ENCODE measurements around the gene RCAN3. TPM values are rescaled to one million over a fixed set of nuclear protein-coding genes. Genes with fewer than 3 reads are reported as not detected.

The RCAN3 gene
- total RNA-seq, 4 donors from 2014 or later = 2.6 to 22.1 (median 7.3) TPM

GRCh38 chr1:24566236-24566867 is 63.7 kb downstream of the RCAN3 start:
- DNase-seq = no peak
- no peak overlapping the region for H3K27ac ChIP-seq
- no peaks in the 10 kb centered on the region for H3K9me3 ChIP-seq
- no peaks in the 10 kb centered on the region for H3K4me1 ChIP-seq
- no peak for TF ChIP-seq POLR2A (IDR thresholded peaks at IDR 0.05)
- H3K36me3 ChIP-seq = no peaks in the 10 kb centered on the region
- no peaks in the 10 kb centered on the region for H3K27me3 ChIP-seq
- intact Hi-C loops (cut with DNase I; ENCODE audit: low total_unique reads) = no loop called here
- H3K4me3 ChIP-seq = no peak overlapping the region

DNA sequence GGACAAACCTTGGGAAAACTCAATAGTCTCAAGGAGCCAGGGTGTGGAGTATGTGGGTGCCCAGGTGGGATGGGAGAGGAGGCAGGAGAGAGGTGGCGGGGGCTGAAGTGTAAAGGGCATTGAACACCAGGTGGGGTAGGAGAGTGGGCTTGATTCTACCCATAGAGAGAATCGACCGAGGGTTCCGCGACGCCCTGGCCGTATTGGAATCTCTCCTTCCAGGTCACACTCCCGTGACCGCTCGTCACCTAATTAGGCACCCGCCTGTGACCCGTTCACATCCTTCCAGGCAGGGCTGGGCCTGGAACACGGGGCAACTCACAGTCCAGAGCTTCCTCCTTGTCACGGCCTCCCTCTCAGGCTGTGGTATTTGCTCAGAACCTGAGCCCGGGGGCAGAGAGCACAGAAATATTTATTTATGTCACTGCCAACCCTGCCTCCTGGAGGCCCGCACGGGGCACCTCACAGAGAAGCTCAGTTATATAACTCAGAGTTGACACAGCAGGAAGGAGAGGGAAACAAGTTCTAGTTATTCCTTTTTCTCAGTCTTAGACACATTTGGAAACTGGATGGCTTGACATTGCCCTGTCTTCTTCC is 65.3 kb downstream of the RCAN3 start:
- no peak for DNase-seq
- no peaks in the 10 kb centered on the region for H3K27me3 ChIP-seq

GRCh38 chr1:24568475-24568874 is 65.8 kb downstream of the RCAN3 start:
- intact Hi-C loops (cut with DNase I; ENCODE audit: low total_unique reads) = no loop called here
- no peak overlapping the region for H3K27ac ChIP-seq
- no peak for TF ChIP-seq POLR2A (IDR thresholded peaks at IDR 0.05)
- TF ChIP-seq, protein P1, sequence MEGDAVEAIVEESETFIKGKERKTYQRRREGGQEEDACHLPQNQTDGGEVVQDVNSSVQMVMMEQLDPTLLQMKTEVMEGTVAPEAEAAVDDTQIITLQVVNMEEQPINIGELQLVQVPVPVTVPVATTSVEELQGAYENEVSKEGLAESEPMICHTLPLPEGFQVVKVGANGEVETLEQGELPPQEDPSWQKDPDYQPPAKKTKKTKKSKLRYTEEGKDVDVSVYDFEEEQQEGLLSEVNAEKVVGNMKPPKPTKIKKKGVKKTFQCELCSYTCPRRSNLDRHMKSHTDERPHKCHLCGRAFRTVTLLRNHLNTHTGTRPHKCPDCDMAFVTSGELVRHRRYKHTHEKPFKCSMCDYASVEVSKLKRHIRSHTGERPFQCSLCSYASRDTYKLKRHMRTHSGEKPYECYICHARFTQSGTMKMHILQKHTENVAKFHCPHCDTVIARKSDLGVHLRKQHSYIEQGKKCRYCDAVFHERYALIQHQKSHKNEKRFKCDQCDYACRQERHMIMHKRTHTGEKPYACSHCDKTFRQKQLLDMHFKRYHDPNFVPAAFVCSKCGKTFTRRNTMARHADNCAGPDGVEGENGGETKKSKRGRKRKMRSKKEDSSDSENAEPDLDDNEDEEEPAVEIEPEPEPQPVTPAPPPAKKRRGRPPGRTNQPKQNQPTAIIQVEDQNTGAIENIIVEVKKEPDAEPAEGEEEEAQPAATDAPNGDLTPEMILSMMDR (IDR thresholded peaks at IDR 0.05) = no peak

More for the DNA sequence above, 65.3 kb downstream of the RCAN3 start:
- intact Hi-C loops (cut with DNase I; ENCODE audit: low total_unique reads) = no loop called here
- TF ChIP-seq POLR2A (IDR thresholded peaks at IDR 0.05) = no peak
- TF ChIP-seq, protein P1 (IDR thresholded peaks at IDR 0.05) = no peak
- H3K36me3 ChIP-seq = no peaks in the 10 kb centered on the region
- no peaks in the 10 kb centered on the region for H3K4me1 ChIP-seq
- no peaks in the 10 kb centered on the region for H3K9me3 ChIP-seq
- no peak overlapping the region for H3K4me3 ChIP-seq
- H3K27ac ChIP-seq = no peak overlapping the region

DNA sequence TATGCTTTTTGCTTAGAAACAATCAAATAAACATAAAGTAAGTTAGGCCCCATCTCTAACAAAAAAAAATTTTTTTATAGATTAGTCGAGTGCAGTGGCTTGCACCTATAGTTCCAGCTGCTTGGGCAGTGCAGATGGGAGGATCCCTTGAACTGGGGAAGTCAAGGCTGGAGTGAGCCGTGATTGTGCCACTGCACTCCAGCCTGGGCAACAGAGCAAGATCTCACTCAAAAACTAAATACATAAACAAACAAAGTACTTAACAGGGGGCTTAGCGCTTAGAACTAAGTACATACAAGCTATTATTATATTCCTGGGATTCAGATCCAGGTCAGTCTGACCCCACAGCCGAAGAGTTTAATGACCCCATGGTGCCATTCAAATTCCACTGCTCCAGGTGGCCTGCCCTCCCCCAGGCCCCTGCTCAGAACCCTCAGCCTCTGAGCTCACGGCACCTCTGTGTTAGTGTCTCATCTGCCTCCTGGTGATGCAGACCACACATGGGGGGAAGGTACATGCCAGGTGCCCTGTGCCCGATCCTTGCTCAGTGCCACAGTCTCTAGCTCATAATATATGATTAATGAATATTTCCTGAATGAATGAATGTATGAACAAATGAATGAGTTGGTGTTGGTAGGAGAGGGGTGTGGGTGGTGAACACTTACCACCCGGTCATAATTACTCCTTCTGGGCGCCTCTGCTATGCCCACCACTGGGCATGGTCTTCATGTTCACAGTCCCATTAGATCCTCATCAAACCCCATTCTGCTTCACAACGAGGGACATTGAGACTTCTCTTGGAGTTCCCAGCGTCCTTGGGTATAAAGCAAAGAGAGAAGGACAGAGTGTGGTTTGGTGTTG is 67.9 kb downstream of the RCAN3 start:
- no peaks in the 10 kb centered on the region for H3K27me3 ChIP-seq
- no peaks in the 10 kb centered on the region for H3K36me3 ChIP-seq
- intact Hi-C loops (cut with DNase I; ENCODE audit: low total_unique reads) = no loop called here
- H3K27ac ChIP-seq = no peak overlapping the region
- TF ChIP-seq POLR2A (IDR thresholded peaks at IDR 0.05) = no peak
- TF ChIP-seq, protein P1 (IDR thresholded peaks at IDR 0.05) = no peak
- no peak overlapping the region for H3K4me3 ChIP-seq
- H3K4me1 ChIP-seq = no peaks in the 10 kb centered on the region
- H3K9me3 ChIP-seq = no peaks in the 10 kb centered on the region
- no peak for DNase-seq

More at GRCh38 chr1:24568475-24568874, 65.8 kb downstream of the RCAN3 start:
- no peaks in the 10 kb centered on the region for H3K4me1 ChIP-seq
- no peaks in the 10 kb centered on the region for H3K9me3 ChIP-seq
- no peak overlapping the region for H3K4me3 ChIP-seq
- H3K36me3 ChIP-seq = no peaks in the 10 kb centered on the region
- no peak for DNase-seq
- H3K27me3 ChIP-seq = no peaks in the 10 kb centered on the region

DNA sequence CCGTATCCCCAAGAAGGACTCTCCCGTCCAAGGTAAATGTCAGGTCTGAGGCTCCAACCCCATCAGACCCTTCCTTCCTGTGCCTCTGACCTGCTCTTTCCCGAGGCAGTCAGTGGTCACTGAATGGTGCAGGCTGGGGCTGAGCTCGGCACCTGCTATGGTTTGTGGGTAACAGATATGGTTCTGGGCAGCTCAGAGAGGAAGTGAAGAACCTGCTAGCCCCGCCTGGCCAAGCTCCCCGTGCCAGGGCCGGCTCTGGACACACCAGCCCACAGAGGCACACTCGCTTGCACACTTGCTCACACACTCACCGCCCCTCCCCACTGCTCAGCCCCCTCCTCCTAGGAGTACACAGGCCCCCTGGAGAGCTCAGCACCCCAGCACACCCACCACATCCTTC is 69.7 kb downstream of the RCAN3 start:
- no peak for DNase-seq
- no peak for TF ChIP-seq POLR2A (IDR thresholded peaks at IDR 0.05)
- TF ChIP-seq, protein P1 (IDR thresholded peaks at IDR 0.05) = no peak
- Histone ChIP-seq H3K4me3 (no peak overlapping the region), H3K27me3 (no peaks in the 10 kb centered on the region), H3K27ac (no peak overlapping the region), H3K4me1 (no peaks in the 10 kb centered on the region), H3K9me3 (no peaks in the 10 kb centered on the region), H3K36me3 (no peaks in the 10 kb centered on the region)
- intact Hi-C loops (cut with DNase I; ENCODE audit: low total_unique reads) = no loop called here

Measured in uterus (tissue), 4 donors.